NB4 (cell line): ENCODE results near the gene TCP11L1.
"Not testable (repeated sequence)": the region's sequence is repeated elsewhere in the genome, so short reads cannot be mapped to it uniquely, and the experiment has no call there.

Experiments
- DNase-seq: peaks from one replicate; pipeline ENCODE4 v3.0.0; 2010; ENCODE audit warnings: low read depth
- H3K4me3 ChIP-seq: one replicate; pipeline ENCODE4 v1.5.1; 2011; ENCODE audit warnings: mild to moderate bottlenecking, low read depth, low read length, moderate library complexity
- MYC ChIP-seq: IDR thresholded peaks from 2 replicates; pipeline ENCODE4 v1.6.1; 2011; ENCODE audit warnings: low read depth, low read length
- POLR2A ChIP-seq: IDR thresholded peaks from 2 replicates; pipeline ENCODE4 v1.6.1; 2011; ENCODE audit warnings: mild to moderate bottlenecking; ENCODE audit not compliant: insufficient read length; ENCODE audit errors: extremely low read depth
- TF ChIP-seq, protein P1 (sequence below): IDR thresholded peaks from one replicate; pipeline ENCODE4 v1.5.1; 2012; ENCODE audit warnings: low read depth, low read length
- TF ChIP-seq, protein P2 (sequence below): IDR thresholded peaks from 2 replicates; pipeline ENCODE4 v1.6.1; 2011; ENCODE audit warnings: low read depth, low read length

TCP11L1 gene

DNA sequence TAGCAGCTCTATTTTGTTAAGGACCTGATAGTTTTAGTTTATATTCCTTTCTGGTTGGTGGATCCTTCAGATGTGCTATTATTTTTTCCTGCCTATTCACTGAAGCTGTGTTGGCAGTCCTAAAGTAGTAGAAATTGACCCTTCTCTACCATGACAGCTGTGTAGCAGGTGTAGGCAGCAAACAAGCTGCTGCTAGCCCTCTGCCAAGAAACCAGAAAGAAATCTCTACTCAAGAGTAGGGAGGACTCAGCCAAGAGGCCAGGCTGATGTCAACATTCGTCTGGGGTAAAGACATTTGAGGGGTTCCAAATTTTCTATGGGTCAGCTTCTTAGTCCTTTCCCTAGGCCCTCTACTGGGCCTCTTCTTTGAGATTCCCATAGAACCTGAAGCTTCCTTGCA is 70.7 kb downstream of the TCP11L1 start:
- no peak overlapping the region for H3K4me3 ChIP-seq
- no peak for DNase-seq
- TF ChIP-seq POLR2A (no peak), MYC (no peak)
- TF ChIP-seq, protein P1, sequence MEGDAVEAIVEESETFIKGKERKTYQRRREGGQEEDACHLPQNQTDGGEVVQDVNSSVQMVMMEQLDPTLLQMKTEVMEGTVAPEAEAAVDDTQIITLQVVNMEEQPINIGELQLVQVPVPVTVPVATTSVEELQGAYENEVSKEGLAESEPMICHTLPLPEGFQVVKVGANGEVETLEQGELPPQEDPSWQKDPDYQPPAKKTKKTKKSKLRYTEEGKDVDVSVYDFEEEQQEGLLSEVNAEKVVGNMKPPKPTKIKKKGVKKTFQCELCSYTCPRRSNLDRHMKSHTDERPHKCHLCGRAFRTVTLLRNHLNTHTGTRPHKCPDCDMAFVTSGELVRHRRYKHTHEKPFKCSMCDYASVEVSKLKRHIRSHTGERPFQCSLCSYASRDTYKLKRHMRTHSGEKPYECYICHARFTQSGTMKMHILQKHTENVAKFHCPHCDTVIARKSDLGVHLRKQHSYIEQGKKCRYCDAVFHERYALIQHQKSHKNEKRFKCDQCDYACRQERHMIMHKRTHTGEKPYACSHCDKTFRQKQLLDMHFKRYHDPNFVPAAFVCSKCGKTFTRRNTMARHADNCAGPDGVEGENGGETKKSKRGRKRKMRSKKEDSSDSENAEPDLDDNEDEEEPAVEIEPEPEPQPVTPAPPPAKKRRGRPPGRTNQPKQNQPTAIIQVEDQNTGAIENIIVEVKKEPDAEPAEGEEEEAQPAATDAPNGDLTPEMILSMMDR, result no peak
- TF ChIP-seq, protein P2, sequence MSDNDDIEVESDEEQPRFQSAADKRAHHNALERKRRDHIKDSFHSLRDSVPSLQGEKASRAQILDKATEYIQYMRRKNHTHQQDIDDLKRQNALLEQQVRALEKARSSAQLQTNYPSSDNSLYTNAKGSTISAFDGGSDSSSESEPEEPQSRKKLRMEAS, result no peak

DNA sequence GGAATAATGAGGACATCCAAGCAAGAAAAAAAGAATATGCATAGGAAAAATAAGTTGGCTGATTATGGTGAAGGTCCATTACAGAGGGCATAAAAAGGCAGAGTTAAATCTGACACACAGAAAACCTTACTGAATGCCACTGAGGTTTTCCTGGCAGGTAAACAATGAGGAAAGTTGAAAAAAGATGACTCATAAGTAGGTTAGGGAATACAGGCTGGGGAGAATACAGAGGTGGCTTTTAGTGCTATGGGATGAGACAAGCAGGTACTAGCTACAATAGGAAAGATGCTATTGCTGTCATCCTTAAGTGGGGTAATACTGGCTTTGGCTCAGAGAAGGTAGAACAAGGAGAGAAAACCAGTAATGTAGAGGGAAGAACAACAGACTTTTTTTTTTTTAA is 77.2 kb downstream of the TCP11L1 start:
- no peak overlapping the region for H3K4me3 ChIP-seq
- no peak for TF ChIP-seq POLR2A
- TF ChIP-seq, protein P2, result no peak
- TF ChIP-seq, protein P1, result no peak
- TF ChIP-seq MYC, result no peak
- no peak for DNase-seq

DNA sequence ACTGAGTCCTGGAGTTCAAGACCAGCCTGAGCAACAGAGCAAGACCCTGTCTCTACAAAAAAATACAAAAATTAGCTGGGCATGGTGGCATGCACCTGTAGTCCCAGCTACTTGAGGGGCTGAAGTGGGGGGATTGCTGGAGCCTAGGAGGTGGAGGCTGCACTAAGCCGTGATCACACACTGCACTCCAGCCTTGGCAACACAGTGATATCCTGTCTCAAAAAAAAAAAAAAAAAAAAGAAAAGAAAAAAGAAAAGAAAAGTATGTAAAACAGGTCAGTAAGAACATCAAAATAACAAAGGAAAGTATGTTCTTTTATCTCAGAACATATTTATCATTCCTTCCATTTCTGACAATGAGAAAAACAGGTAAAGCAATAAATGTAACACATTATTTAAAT is 83.3 kb downstream of the TCP11L1 start:
- DNase-seq, H3K4me3 ChIP-seq: not testable (repeated sequence)
